Stimulated activated CD4-positive, alpha-beta T cell treated with anti-CD3 and anti-CD28 coated beads, Interleukin-15, amount 100 ng/mL, for 48 hours (primary cell): Measurements from ENCODE around the gene CCR7.
A peak's percentile ranks its signal among the peaks of the same experiment; 100 is the strongest.

ENCODE experiments used
- DNase-seq, 2 donors: peaks; one replicate each; pipeline ENCODE4 v3.0.0-alpha.2; 2020; ENCODE audit warnings: low read depth in 2 of 2

CCR7 gene

GRCh38 chr17:40516581-40517285 lies 48.5 kb downstream of the CCR7 start:
- peak in 1 of 2 donors; percentile 52 for DNase-seq

DNA sequence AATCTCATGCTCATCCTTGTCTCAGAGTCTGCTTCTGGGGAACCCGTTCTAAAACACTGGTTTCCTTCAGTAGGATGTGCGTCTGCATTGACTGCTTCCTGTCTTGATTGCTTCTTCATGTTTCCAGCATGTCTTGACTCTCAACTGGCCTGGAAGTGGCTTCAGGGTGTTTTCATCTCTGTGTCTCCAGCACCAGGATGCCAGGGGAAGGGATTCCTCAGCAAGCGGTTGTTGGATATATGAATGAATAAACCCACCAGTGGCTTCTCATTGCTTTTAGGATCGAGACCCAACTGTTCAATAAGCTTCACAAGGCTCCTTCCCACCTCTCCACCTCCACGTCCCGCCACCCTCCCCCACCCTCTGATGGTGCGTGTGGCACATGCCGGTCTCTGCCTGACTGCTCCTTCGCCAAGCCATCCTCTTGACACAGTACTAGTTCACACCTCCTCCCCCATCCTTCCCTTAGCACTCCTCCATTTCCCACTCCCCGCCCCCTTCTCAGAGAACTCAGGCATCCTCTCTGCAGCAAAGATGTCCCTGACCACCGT lies 49.7 kb downstream of the CCR7 start:
- DNase-seq: peak in 1 of 2 donors; percentile 30

GRCh38 chr17:40515011-40515410 lies 50.3 kb downstream of the CCR7 start:
- no peak for DNase-seq

DNA sequence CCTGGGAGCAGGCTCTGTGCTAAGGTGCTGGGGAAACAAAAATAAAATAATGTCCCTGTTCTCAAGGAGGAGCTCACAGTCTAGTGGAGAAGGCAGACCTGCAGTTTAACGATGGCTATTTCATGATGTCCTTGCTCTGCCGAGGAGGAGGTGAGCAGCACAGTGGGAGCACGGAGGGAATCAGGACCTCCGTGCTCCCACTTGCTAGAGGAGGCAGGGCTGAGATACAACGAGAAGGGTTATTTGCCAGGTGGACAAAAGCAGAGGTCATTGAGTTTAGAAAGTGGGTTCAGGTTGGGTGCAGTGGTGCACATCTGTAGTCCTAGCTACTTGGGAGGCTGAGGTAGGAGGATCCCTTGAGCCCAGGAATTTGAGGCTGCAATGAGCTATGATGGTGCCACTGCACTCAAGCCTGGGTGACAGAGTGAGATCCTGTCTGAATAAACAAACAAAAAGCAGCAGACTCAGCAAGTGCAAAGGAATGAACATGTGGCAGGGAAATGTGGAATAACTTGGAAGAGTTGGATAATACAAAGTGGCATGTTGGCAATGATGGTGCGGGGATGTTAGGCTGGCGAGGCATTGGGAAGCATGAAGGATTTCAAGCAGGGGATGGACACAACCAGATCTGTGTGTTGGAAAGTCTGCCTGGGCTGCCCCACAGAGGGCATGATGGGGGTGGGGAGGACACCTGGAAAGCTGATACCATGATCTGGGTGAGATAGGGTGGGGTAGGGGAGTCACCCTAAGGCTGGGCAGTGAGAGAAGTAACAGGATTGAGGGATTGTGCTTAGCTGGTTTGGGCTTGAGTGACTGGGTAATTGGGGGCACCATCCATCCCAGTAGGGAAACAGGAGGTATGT lies 51.0 kb downstream of the CCR7 start:
- no peak for DNase-seq

- no peak for DNase-seq
Measured at GRCh38 chr17:40511667-40512220, 53.5 kb downstream of the CCR7 start.

DNA sequence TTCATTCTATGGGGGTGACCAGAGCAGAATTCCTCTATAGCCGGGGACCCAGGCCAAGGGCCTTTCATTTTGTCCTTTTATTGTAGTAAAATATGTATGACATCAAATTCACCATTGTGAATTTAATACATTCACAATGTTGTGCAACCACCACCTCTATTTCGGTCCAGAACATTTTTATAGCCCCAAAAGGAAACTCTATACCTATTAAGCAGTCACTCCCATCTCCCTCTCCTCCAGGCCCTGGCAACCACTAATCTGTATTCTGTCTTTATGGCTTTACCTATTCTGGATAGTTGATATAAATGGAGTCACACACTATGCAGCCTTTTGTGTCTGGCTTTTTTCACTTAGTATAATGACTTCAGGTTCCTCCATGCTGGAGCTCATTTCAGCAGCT lies 54.1 kb downstream of the CCR7 start:
- no peak for DNase-seq

DNA sequence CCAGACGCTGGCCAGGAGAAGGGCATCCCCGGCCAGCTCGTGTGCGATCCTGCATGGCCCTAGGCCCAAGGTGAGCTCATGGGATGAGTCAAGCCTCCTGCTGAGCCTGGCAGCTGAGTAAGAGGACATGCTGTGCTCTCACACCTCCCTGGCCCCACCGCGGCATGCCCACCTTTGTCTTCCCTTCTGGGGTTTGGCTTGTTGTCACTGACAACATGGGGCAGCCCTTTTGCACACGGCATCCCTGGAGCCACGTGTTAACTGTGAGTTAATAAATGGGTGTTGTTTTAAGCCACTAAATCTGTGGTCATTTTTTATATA lies 55.0 kb downstream of the CCR7 start:
- DNase-seq: no peak

DNA sequence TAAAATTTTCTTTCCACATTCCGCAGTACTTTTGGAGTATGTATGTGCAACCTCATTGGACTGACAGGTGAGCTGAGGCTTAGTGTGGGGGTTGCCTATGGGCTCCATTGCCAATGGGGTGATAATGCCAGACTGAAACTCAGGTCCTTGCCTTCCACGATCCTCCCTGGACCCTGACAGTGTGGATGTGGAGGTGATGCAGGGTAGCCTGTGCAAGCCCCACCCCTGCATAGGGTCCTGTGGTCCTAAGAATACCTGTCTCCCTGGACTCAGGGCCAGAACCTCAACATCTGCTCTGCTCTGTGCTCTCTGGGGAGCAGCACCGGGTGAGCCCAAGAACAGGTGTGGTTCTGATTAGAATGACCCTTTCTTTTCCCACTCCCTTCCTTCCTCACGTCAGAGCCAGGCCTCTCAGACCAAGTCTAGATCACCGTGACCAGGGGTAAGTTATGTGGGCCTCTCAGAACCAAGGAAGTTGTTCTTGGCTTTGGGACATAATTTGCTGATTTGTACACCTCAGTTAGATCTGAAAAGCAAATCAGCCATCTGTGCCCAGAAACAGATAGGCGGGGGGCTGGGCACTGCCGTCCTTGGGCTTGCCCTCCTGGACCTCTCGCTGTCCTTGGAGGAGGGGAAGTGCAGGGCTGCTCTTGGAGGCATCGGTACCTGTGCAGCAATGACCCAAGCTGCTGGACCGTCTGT lies 55.5 kb downstream of the CCR7 start:
- no peak for DNase-seq

- no peak for DNase-seq
Measured at GRCh38 chr17:40506786-40507185, 58.5 kb downstream of the CCR7 start.
